GM19239 (cell line): ENCODE results near the gene NADK2.

ENCODE experiments used
- DNase-seq: peaks from one replicate; pipeline ENCODE4 v3.0.0; 2011; ENCODE audit warnings: low spot score; ENCODE audit not compliant: insufficient read length
- FAIRE-seq: peaks from 2 replicates; lab custom pipeline; 2011; peaks lifted over from hg19 to GRCh38; lab: Jason Lieb, UNC

NADK2 gene

GRCh38 chr5:36173426-36173825 lies 68.3 kb downstream of the NADK2 start:
- DNase-seq: no peak

DNA sequence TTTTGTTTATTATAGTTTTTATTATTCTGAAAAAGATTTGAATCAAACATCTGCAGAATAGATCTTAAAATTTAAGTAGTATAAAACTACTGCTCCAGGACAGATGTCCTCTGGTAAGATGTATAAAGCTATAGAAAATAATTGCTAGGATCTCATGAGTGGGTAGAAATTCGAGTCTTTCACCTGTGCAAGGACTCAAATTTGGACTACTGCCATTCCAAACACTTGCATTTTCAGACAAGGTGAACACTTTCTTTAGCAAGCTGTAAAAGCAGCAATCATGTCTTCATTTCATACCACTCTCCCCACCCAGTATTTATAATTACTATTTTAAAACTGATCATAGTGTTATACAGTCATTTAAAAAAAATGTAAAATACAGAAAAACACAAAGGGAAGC lies 69.1 kb downstream of the NADK2 start:
- FAIRE-seq (no peak), DNase-seq (no peak)

More at GRCh38 chr5:36173426-36173825, 68.3 kb downstream of the NADK2 start:
- FAIRE-seq: no peak

- FAIRE-seq (no peak), DNase-seq (no peak)
Observed at GRCh38 chr5:36170832-36171424, 70.8 kb downstream of the NADK2 start.

DNA sequence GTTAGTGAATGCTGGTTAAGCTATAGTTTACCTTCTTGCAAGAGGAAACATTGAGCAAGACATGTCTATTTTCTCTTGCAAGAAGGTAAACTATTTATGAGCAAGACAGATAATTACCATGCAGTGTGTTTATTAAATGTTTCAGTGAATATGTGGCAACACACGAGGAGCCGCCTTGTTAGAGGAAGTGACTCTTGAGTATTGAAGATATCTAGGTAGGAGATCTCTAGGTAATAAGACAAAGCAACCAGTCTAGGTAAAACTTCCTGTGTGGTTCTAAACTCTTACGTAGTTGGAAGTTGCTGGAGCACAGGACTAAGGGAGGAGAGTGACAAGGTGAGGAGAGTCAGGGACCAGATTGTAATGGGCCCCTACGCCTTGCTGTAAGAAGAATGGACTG lies 73.0 kb downstream of the NADK2 start:
- FAIRE-seq (no peak), DNase-seq (no peak)

DNA sequence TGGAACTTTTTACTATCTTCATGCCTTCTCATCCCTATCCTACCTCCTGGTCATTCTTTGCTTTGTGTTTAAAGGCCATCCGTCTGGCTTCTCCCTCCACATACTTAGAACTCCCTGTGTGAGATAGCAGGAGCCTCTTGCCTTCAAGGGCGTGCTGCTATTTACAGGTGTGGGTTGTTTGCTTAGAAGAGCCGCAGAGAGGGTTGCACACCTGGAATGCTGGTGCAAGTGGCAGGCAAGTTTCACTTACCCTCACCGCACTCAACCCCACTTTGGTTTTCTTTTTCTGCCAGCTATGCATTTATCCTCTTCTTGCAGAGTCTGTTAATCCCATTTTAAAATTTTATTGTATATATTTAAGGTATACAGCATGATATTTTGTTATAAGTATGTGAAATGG lies 77.3 kb downstream of the NADK2 start:
- FAIRE-seq (no peak), DNase-seq (no peak)

DNA sequence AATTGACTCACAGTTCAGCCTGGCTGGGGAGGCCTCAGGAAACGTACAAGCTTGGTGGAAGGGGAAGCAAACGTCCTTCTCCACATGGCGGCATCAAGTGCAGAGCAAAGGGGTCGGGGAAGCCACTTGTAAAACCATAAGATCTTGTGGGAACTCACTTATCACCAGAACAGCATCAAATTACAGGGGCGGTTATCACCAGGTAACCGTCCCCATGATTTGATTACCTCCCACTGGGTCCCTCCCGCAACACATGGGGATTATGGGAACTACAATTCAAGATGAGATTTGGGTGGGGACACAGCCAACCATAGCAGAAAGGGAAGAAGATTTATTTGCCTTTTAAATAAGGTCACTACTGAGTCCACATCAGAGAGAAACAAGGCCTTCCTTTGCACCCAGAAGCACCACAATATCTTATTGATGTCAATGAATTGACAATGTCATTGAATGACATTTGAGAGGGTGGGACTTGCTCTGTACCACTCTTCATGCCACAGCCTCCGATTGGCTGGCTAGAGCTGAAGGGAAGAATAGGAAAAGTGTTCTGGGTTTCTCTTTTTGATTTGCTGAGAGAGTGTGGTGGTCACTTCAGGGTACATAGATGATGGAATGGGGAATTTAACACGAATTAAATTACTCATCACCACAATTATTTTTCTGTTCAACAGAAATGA lies 78.8 kb downstream of the NADK2 start:
- FAIRE-seq (no peak), DNase-seq (no peak)

GRCh38 chr5:36161361-36161760 lies 80.4 kb downstream of the NADK2 start:
- FAIRE-seq (no peak), DNase-seq (no peak)

- no peak for DNase-seq
- no peak for FAIRE-seq
Observed at GRCh38 chr5:36160617-36161016, 81.1 kb downstream of the NADK2 start.

DNA sequence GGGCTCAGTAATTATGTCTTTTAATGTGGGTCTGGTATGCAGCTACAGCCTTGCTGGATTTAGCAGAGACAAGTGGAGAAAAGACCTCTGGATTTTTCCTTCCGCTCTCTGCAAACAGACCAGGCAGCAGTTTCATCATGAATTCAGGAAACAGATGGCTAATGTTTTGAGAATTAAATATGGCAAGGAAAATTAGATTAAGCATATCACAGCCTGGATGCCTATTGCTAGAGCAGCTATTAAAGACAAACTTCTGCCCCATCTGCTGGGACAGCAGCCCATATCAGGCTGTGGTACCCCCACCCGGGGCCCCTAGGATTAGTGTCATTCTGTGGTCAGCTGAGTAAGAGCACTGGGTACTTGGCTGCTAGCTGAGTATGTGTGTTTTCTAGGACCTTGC lies 83.6 kb downstream of the NADK2 start:
- no peak for DNase-seq
- no peak for FAIRE-seq

GRCh38 chr5:36156619-36157018 lies 85.1 kb downstream of the NADK2 start:
- FAIRE-seq: no peak

DNA sequence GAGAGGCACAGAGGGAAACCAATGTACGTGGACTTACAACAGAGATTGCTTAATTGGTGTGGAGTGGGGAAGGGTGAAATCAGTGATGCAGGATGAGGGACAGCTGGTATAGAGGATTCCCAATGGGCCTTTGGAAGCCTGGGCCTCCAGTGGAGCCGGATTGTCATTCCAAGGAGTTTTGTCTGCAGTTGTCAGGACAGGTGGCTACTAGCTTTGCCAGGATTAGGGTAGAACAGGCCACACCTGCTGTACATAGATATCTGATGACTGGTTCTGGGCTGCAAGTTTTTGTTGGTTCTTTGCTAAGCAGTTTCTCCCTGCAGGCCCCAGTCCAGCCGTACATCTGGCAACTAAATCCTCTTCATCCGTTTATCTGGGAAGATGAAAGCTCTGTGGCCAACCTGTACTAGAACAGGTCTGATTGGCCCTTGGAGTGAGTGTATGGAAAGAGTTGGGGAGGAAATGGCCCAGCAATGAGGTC lies 85.6 kb downstream of the NADK2 start:
- FAIRE-seq (no peak), DNase-seq (no peak)

More at GRCh38 chr5:36156619-36157018, 85.1 kb downstream of the NADK2 start:
- DNase-seq: no peak

GRCh38 chr5:36155291-36155690 lies 86.4 kb downstream of the NADK2 start:
- DNase-seq (no peak), FAIRE-seq (no peak)

- no peak for FAIRE-seq
Observed at GRCh38 chr5:36153726-36154125, 88.0 kb downstream of the NADK2 start.

GRCh38 chr5:36153298-36153677 lies 88.4 kb downstream of the NADK2 start:
- no peak for FAIRE-seq

More at GRCh38 chr5:36153726-36154125, 88.0 kb downstream of the NADK2 start:
- DNase-seq: no peak

GRCh38 chr5:36152324-36153297 lies 89.1 kb downstream of the NADK2 start:
- no peak for DNase-seq
- FAIRE-seq: peak; percentile 73

More at GRCh38 chr5:36153298-36153677, 88.4 kb downstream of the NADK2 start:
- no peak for DNase-seq

DNA sequence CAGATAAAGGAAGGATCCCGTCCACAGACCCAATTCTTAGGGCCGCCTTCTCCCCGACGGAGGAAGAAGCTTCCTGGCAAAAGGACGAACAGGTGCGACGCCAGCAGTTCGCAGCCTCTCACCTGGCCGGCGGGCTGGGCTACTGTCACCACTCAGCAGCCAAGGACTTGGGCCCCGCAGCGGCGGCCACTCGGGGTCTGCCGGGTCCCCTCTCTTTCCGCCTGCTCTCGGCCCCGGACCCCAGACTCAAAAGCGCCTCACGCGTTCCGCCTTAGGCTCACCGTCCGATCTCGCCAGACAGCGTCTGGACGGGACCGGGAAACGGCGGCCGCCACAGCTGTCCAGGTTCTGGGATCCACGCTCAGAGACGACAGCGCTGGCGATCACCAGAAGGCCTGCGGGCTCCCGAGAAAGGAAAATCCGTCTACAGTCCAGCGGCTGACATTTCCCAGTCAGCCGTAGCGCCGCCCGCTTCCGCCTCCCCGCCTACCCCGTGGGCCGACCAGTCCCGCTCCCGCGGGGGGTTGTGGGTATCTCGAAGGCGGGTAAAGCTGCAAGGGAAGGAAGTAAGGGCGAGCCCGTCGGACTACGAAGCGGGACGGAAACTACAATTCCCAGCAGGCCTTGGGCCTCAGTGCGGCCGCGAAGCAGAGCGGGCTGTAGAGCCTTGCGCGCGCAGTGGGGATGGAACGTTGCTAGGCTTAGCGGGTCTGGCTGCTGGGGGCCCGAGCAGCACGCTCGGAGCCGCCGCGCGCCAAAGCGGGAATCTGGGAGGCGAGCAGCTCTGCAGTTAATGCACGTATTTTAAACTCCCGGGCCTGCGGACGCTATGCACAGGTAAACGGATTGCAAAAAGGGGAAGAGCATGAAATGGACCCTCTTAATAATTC lies 90.0 kb downstream of the NADK2 start, which contains the start of the genes LMBRD2 and SKP2:
TSS of gene LMBRD2 (minus strand) at position 454 of the 890 bp plus-strand sequence. CDS start 8,538 bp downstream, outside the sequence.
TSS of gene SKP2 (plus strand) at position 678 of the 890 bp plus-strand sequence. CDS start at position 830, 152 bp downstream.
- DNase-seq (peak; percentile 85), FAIRE-seq (peak; percentile 96)

GRCh38 chr5:36150676-36151433 lies 90.9 kb downstream of the NADK2 start:
- DNase-seq (no peak), FAIRE-seq (peak; percentile 66)

GRCh38 chr5:36147681-36148080 lies 94.0 kb downstream of the NADK2 start:
- no peak for DNase-seq
- no peak for FAIRE-seq

DNA sequence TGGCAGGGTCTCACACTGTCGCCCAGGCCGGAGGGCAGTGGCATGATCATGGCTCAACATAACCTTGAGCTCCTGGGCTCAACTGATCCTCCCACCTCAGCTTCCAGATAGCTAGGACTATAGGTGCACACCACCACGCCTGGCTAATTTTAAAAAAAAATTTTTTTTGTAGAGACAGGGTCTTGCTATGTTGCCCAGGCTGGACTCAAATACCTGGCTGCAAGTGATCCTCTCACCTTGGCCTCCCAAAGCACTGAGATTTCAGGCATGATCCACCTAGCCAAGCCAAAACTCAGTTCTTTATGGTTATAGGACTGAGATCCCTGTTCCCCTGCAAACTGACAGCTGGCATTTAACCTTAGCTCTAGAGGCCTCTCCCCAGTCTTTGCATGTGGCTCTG lies 95.3 kb downstream of the NADK2 start:
- FAIRE-seq (no peak), DNase-seq (no peak)
